SK-N-SH (cell line): ENCODE data around the gene GARNL3. TPM values are rescaled to one million over a fixed set of nuclear protein-coding genes. Genes with fewer than 3 reads are reported as not detected.

ENCODE experiments used
- CTCF ChIA-PET: fragments of 300-600, 350-600 bp; formaldehyde crosslinking; extraction: SDS; loops from one replicate; lab custom pipeline; 2021; lab: Yijun Ruan, JAX
- POLR2A ChIA-PET: fragments of 350-600 bp; sonication (Branson Sonifier 250); formaldehyde crosslinking; extraction: SDS; loops from one replicate; lab custom pipeline; 2020; ENCODE audit warnings: antibody characterized with exemption, inconsistent platforms; lab: Yijun Ruan, JAX
- DNase-seq: peaks from one replicate; pipeline ENCODE4 v3.0.0; 2012
- H2AFZ ChIP-seq: fragments of 200-600 bp; sonication (generic); 2 replicates; pipeline ENCODE4 v1.8.1; 2016; ENCODE audit warnings: antibody characterized with exemption, mild to moderate bottlenecking, low read depth
- H3F3A ChIP-seq: fragments of 200-600 bp; sonication (generic); replicated peaks from 2 replicates; pipeline ENCODE3; 2016; ENCODE audit warnings: antibody characterized with exemption, mild to moderate bottlenecking; ENCODE audit not compliant: insufficient read depth
- H3K27ac ChIP-seq, 2 experiments: fragments of 200-500 bp in 1 of 2; fragments of 200-600 bp in 1 of 2; sonication (Bioruptor generic) in 1 of 2; sonication (generic), shearing (Covaris generic) in 1 of 2; 2 replicates each; pipeline versions ENCODE4 v1.5.1 to v1.6.1; 2014 to 2016; ENCODE audit warnings: low read depth in 2 of 2, inconsistent platforms in 1 of 2, low read length in 1 of 2, mild to moderate bottlenecking in 1 of 2, mixed read lengths in 1 of 2
- H3K27me3 ChIP-seq: fragments of 200-600 bp; sonication (generic), shearing (Covaris generic); 2 replicates; pipeline ENCODE4 v1.6.1; 2016; ENCODE audit warnings: mixed run types; ENCODE audit not compliant: insufficient read depth
- H3K36me3 ChIP-seq, 2 experiments: fragments of 200-500 bp in 1 of 2; fragments of 200-600 bp in 1 of 2; sonication (Bioruptor generic) in 1 of 2; sonication (generic) in 1 of 2; replicated peaks in 1 of 2; 2 replicates each; pipeline versions ENCODE3 to v1.5.1; 2014 to 2016; ENCODE audit warnings: low read length in 1 of 2, mild to moderate bottlenecking in 1 of 2; ENCODE audit not compliant: insufficient read depth in 2 of 2, control insufficient read depth in 1 of 2
- H3K4me1 ChIP-seq, 2 experiments: fragments of 200-500 bp in 1 of 2; fragments of 200-600 bp in 1 of 2; sonication (Bioruptor generic) in 1 of 2; sonication (generic), shearing (Covaris generic) in 1 of 2; 2 replicates each; pipeline versions ENCODE4 v1.5.1 to v1.6.1; 2014 to 2016; ENCODE audit warnings: low read depth in 1 of 2, low read length in 1 of 2, mixed run types in 1 of 2; ENCODE audit not compliant: insufficient read depth in 2 of 2, control insufficient read depth in 1 of 2
- H3K4me2 ChIP-seq: fragments of 200-600 bp; sonication (generic), shearing (Covaris generic); 2 replicates; pipeline ENCODE4 v1.6.1; 2017; ENCODE audit warnings: mixed run types
- H3K4me3 ChIP-seq, 2 experiments: fragments of 200-500 bp in 1 of 2; fragments of 200-600 bp in 1 of 2; sonication (Bioruptor generic) in 1 of 2; sonication (generic), shearing (Covaris generic) in 1 of 2; 2 replicates each; pipeline versions ENCODE4 v1.5.1 to v1.8.1; 2014 to 2016; ENCODE audit warnings: low read depth in 2 of 2, inconsistent platforms in 1 of 2, low read length in 1 of 2, mild to moderate bottlenecking in 1 of 2, mixed read lengths in 1 of 2, moderate library complexity in 1 of 2
- H3K79me2 ChIP-seq: fragments of 200-600 bp; sonication (generic); 2 replicates; pipeline ENCODE4 v1.8.1; 2017; ENCODE audit warnings: mild to moderate bottlenecking; ENCODE audit not compliant: insufficient read depth
- H3K9ac ChIP-seq: fragments of 200-600 bp; sonication (generic); 2 replicates; pipeline ENCODE4 v1.6.1; 2017; ENCODE audit warnings: mixed run types
- H3K9me2 ChIP-seq: fragments of 200-600 bp; sonication (generic); 2 replicates; pipeline ENCODE4 v1.6.1; 2017; ENCODE audit warnings: mixed run types
- H3K9me3 ChIP-seq: fragments of 200-600 bp; sonication (generic); 2 replicates; pipeline ENCODE4 v1.6.1; 2017; ENCODE audit warnings: mixed run types, mild to moderate bottlenecking, moderate library complexity
- H4K20me1 ChIP-seq: fragments of 200-600 bp; sonication (generic); 2 replicates; pipeline ENCODE4 v1.6.1; 2017; ENCODE audit warnings: mild to moderate bottlenecking, mixed run types; ENCODE audit not compliant: insufficient read depth
- ELF1 ChIP-seq: IDR thresholded peaks from 2 replicates; pipeline ENCODE4 v1.4.0; 2012
- EZH2phosphoT487 ChIP-seq: fragments of 200-600 bp; sonication (generic); IDR thresholded peaks from 2 replicates; pipeline ENCODE4 v1.6.1; 2017; ENCODE audit warnings: low read depth, mixed run types, mild to moderate bottlenecking, antibody characterized with exemption, moderate library complexity, borderline replicate concordance
- FOXJ3 ChIP-seq: sonication (generic); formaldehyde crosslinking; IDR thresholded peaks from 2 replicates; pipeline ENCODE4 v1.5.1; 2020; ENCODE audit warnings: mild to moderate bottlenecking, missing genetic modification reagents
- GATA2 ChIP-seq: sonication (generic); formaldehyde crosslinking; IDR thresholded peaks from 2 replicates; pipeline ENCODE4 v1.5.0; 2020; ENCODE audit warnings: mild to moderate bottlenecking, missing genetic modification reagents
- JUND ChIP-seq: IDR thresholded peaks from 2 replicates; pipeline ENCODE4 v1.4.0; 2012
- MXI1 ChIP-seq: IDR thresholded peaks from 2 replicates; pipeline ENCODE4 v1.6.1; 2012; ENCODE audit warnings: mild to moderate bottlenecking, low read depth, low read length, improper control_type of control experiment
- RAD21 ChIP-seq: IDR thresholded peaks from 2 replicates; pipeline ENCODE4 v1.6.1; 2012; ENCODE audit warnings: mild to moderate bottlenecking, low read length
- RFX5 ChIP-seq: IDR thresholded peaks from 2 replicates; pipeline ENCODE4 v1.6.1; 2012; ENCODE audit warnings: mild to moderate bottlenecking, improper control_type of control experiment, low read length
- SIN3A ChIP-seq: IDR thresholded peaks from 2 replicates; pipeline ENCODE4 v1.6.1; 2012; ENCODE audit warnings: low read depth, mild to moderate bottlenecking, low read length, moderate library complexity, borderline replicate concordance
- TAF1 ChIP-seq: IDR thresholded peaks from 2 replicates; pipeline ENCODE4 v1.6.1; 2012; ENCODE audit warnings: low read depth, mild to moderate bottlenecking, low read length, moderate library complexity, borderline replicate concordance
- TEAD4 ChIP-seq: IDR thresholded peaks from 2 replicates; pipeline ENCODE4 v1.4.0; 2012; ENCODE audit warnings: mild to moderate bottlenecking, borderline replicate concordance; ENCODE audit not compliant: insufficient read depth
- WGBS: methylation state at CpG from one replicate; pipeline ENCODE4 v1.1.6; 2017; ENCODE audit warnings: low lambda C conversion rate; 5-methylcytosine and 5-hydroxymethylcytosine counted together
- polyA plus RNA-seq, 3 experiments: library from polyadenylated mRNA; depleted of rRNA; stranded (reverse); fragments of >200 nt; gene quantifications; 2 replicates each; pipeline ENCODE4 v1.2.3, GENCODE V29; 2012
- TF ChIP-seq, protein P1 (sequence below): fragments of 200-600 bp; sonication (generic); IDR thresholded peaks from 2 replicates; pipeline ENCODE4 v1.6.1; 2017; ENCODE audit warnings: antibody characterized with exemption, mild to moderate bottlenecking, moderate library complexity
- TF ChIP-seq, protein P2 (sequence below): IDR thresholded peaks from 2 replicates; pipeline ENCODE4 v1.4.0; 2012; ENCODE audit warnings: low read depth, borderline replicate concordance
- TF ChIP-seq, protein P3 (sequence below): IDR thresholded peaks from 2 replicates; pipeline ENCODE4 v1.4.0; 2012; ENCODE audit warnings: low read depth
- TF ChIP-seq, protein P4 (sequence below): IDR thresholded peaks from 2 replicates; pipeline ENCODE4; 2012
- TF ChIP-seq, protein P5 (sequence below): fragments of 150-350 bp; IDR thresholded peaks from 2 replicates; pipeline ENCODE4 v1.6.1; 2017; ENCODE audit warnings: antibody characterized with exemption, low read length, low read depth, borderline replicate concordance

The GARNL3 gene
- polyA plus RNA-seq, 1 of the 3 experiments (the other 2 are of a cell fraction): 9.1 TPM

DNA sequence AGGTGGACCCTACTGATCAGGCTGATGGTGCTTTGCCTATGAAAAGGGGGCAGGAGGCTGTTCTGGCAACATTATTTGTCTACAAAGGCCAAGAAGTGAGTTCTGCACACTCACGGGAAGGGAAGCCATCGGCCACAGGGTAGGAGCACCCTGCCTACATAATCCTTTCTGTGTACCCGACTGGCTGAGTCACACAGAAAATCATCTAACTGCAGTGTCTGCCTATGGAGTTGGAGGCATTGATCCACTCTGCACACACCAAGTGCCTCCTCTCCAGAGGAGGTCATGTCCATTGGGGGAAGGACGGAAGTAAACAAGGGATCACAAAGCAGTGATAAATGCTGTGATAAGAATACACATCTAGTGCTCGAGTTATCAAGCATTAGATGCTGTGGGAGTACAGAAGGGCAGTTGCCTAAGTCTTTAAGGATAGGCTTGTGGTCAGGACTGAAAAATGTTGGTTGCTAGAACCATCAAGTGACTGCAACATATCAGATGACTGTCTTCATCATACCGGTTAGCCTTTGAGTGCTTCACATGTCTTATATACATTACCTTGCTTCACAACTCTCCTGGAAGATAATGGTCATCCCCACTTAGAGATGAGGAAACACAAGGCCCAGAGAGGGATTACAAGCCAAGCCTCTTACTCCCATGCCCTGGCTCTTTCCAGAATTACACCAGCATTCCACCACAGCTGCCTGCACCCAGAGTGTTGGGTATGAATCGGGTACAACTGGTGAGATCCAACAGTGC lies 131.1 kb downstream of the GARNL3 start (continued):
- TF ChIP-seq, protein P1, sequence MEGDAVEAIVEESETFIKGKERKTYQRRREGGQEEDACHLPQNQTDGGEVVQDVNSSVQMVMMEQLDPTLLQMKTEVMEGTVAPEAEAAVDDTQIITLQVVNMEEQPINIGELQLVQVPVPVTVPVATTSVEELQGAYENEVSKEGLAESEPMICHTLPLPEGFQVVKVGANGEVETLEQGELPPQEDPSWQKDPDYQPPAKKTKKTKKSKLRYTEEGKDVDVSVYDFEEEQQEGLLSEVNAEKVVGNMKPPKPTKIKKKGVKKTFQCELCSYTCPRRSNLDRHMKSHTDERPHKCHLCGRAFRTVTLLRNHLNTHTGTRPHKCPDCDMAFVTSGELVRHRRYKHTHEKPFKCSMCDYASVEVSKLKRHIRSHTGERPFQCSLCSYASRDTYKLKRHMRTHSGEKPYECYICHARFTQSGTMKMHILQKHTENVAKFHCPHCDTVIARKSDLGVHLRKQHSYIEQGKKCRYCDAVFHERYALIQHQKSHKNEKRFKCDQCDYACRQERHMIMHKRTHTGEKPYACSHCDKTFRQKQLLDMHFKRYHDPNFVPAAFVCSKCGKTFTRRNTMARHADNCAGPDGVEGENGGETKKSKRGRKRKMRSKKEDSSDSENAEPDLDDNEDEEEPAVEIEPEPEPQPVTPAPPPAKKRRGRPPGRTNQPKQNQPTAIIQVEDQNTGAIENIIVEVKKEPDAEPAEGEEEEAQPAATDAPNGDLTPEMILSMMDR: no peak

DNA sequence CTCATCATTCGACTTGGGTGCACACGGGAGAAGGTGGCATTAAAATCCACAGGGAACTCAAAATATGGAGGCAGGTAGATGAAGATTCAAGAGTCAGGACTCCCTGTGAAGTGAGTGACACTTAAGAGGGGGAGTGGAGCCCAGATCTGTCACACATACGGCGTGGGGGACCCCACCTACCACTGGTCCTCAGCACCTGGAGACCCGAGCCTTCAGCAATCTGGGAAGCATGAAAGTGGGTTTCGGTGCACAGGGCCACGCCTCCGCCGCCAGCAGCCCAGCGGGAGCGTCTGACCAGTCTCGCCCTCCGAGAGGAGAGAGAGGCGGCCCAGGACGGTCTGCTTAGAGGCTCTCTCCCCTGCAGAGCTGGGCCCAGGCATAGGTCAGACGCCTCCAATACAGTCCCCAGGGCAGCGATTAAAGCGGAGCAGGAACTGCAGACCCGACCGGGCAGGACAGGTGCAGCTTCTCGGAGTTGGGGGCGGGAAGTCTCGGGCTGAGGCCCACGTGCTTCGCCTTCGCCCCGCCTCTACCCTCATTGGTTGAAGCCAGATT lies 131.8 kb downstream of the GARNL3 start:
- 8% methylated on average over 10 of the region's 27 CpGs for WGBS
- DNase-seq: no peak
- ChIA-PET POLR2A (interaction anchor here (0.5 to 1.6 kb wide), 5 partner anchors 27 to 1064 kb away, joined by 3 to 6 read pairs (median 3); partner anchors contain the start of genes LRSAM1, RPL12 and ZNF79), CTCF (interaction anchor here (0.8 to 2.1 kb wide), 8 partner anchors 10 to 455 kb away, joined by 3 to 17 read pairs (median 4); no protein-coding TSS in a partner anchor)
- no peak overlapping the region for H3K9ac ChIP-seq
- peaks cover 10% of the 10 kb centered on the region for H3F3A ChIP-seq
- peaks cover 7 to 18% of the 10 kb centered on the region in 2 experiments; a peak in 1 of 4 replicates for H3K4me1 ChIP-seq
- H3K9me2 ChIP-seq: no peaks in the 10 kb centered on the region
- no peak overlapping the region for H3K27ac ChIP-seq
- H4K20me1 ChIP-seq: peaks cover 6% of the 10 kb centered on the region; the same call in 1 of the 2 replicates
- no peak for TF ChIP-seq TAF1
- TF ChIP-seq RAD21: no peak
- TF ChIP-seq MXI1: peak; percentile 97
- TF ChIP-seq, protein P2, sequence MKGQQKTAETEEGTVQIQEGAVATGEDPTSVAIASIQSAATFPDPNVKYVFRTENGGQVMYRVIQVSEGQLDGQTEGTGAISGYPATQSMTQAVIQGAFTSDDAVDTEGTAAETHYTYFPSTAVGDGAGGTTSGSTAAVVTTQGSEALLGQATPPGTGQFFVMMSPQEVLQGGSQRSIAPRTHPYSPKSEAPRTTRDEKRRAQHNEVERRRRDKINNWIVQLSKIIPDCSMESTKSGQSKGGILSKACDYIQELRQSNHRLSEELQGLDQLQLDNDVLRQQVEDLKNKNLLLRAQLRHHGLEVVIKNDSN: peak; percentile 86
- TF ChIP-seq RFX5: no peak
- no peak for TF ChIP-seq GATA2 (CRISPR knock-in tag)
- no peak for TF ChIP-seq EZH2phosphoT487
- TF ChIP-seq, protein P3, sequence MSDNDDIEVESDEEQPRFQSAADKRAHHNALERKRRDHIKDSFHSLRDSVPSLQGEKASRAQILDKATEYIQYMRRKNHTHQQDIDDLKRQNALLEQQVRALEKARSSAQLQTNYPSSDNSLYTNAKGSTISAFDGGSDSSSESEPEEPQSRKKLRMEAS: peak; percentile 99
- TF ChIP-seq TEAD4: no peak
- TF ChIP-seq, protein P4, sequence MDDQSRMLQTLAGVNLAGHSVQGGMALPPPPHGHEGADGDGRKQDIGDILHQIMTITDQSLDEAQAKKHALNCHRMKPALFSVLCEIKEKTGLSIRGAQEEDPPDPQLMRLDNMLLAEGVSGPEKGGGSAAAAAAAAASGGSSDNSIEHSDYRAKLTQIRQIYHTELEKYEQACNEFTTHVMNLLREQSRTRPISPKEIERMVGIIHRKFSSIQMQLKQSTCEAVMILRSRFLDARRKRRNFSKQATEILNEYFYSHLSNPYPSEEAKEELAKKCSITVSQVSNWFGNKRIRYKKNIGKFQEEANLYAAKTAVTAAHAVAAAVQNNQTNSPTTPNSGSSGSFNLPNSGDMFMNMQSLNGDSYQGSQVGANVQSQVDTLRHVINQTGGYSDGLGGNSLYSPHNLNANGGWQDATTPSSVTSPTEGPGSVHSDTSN: no peak
- TF ChIP-seq, protein P5, sequence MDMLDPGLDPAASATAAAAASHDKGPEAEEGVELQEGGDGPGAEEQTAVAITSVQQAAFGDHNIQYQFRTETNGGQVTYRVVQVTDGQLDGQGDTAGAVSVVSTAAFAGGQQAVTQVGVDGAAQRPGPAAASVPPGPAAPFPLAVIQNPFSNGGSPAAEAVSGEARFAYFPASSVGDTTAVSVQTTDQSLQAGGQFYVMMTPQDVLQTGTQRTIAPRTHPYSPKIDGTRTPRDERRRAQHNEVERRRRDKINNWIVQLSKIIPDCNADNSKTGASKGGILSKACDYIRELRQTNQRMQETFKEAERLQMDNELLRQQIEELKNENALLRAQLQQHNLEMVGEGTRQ: 0 out of 2 replicates have a peak, but pooled peaks have one; percentile 58
- TF ChIP-seq JUND: no peak
- TF ChIP-seq ELF1: no peak
- no peak for TF ChIP-seq FOXJ3 (CRISPR knock-in tag)
- no peak for TF ChIP-seq SIN3A
- H3K4me3 ChIP-seq: peak overlapping the region; percentile 60 to 62
- peak overlapping the region; percentile 90; the same call in 1 of the 2 replicates for H2AFZ ChIP-seq
- H3K79me2 ChIP-seq: peaks cover 17% of the 10 kb centered on the region
- no peaks in the 10 kb centered on the region for H3K9me3 ChIP-seq
- H3K4me2 ChIP-seq: peak overlapping the region; percentile 82
- no peaks in the 10 kb centered on the region for H3K27me3 ChIP-seq
- H3K36me3 ChIP-seq: no peaks in the 10 kb centered on the region
